Trophoblast cell (in vitro differentiated cells and primary cell): ENCODE measurements around the gene CDK13.
"Not testable (repeated sequence)": the region's sequence is repeated elsewhere in the genome, so short reads cannot be mapped to it uniquely, and the experiment has no call there.

ENCODE experiments used
- DNase-seq, 2 donors: peaks; one replicate each; pipeline ENCODE4 v3.0.0-alpha.2; 2016
- H2AFZ ChIP-seq: 2 replicates; pipeline ENCODE4 v1.6.1; 2013; ENCODE audit warnings: low read length, moderate library complexity, mild to moderate bottlenecking; ENCODE audit not compliant: insufficient read depth, poor library complexity
- H2AK5ac ChIP-seq: 2 replicates; pipeline ENCODE4 v1.6.1; 2013; ENCODE audit warnings: mild to moderate bottlenecking, low read length
- H2BK120ac ChIP-seq: 2 replicates; pipeline ENCODE4 v1.6.1; 2013; ENCODE audit warnings: low read length, mild to moderate bottlenecking, moderate library complexity; ENCODE audit not compliant: insufficient read depth, poor library complexity
- H2BK12ac ChIP-seq: 2 replicates; pipeline ENCODE4 v1.6.1; 2013; ENCODE audit warnings: mild to moderate bottlenecking, low read length, moderate library complexity
- H2BK5ac ChIP-seq: 2 replicates; pipeline ENCODE4 v1.6.1; 2013; ENCODE audit warnings: low read length, low read depth, moderate library complexity, mild to moderate bottlenecking; ENCODE audit not compliant: poor library complexity
- H3K14ac ChIP-seq: 2 replicates; pipeline ENCODE4 v1.6.1; 2013; ENCODE audit warnings: mild to moderate bottlenecking, low read length
- H3K18ac ChIP-seq: 2 replicates; pipeline ENCODE4 v1.6.1; 2013; ENCODE audit warnings: mild to moderate bottlenecking, low read length
- H3K23ac ChIP-seq: 2 replicates; pipeline ENCODE4 v1.6.1; 2013; ENCODE audit warnings: low read length
- H3K27ac ChIP-seq: 2 replicates; pipeline ENCODE4 v1.5.1; 2013; ENCODE audit warnings: low read depth, mild to moderate bottlenecking, inconsistent platforms, low read length, moderate library complexity
- H3K27me3 ChIP-seq: 2 replicates; pipeline ENCODE4 v1.6.1; 2013; ENCODE audit warnings: inconsistent platforms, mild to moderate bottlenecking, low read length, moderate library complexity; ENCODE audit not compliant: insufficient read depth
- H3K36me3 ChIP-seq, 2 experiments: 1 replicate in 1 of 2; 2 replicates in 1 of 2; pipeline ENCODE4 v1.6.1; 2013; ENCODE audit warnings: low read length in 2 of 2, mild to moderate bottlenecking in 2 of 2, moderate library complexity in 1 of 2; ENCODE audit not compliant: insufficient read depth in 2 of 2, control insufficient read depth in 1 of 2
- H3K4ac ChIP-seq: 2 replicates; pipeline ENCODE4 v1.6.1; 2013; ENCODE audit warnings: low read depth, mild to moderate bottlenecking, low read length, moderate library complexity
- H3K4me1 ChIP-seq, 2 experiments: 1 replicate in 1 of 2; 2 replicates in 1 of 2; pipeline ENCODE4 v1.6.1; 2013; ENCODE audit warnings: low read length in 2 of 2, mild to moderate bottlenecking in 2 of 2, moderate library complexity in 1 of 2; ENCODE audit not compliant: insufficient read depth in 2 of 2, control insufficient read depth in 1 of 2
- H3K4me2 ChIP-seq: 2 replicates; pipeline ENCODE4 v1.6.1; 2013; ENCODE audit warnings: inconsistent platforms, mild to moderate bottlenecking, low read length, moderate library complexity
- H3K4me3 ChIP-seq: 2 replicates; pipeline ENCODE4 v1.5.1; 2013; ENCODE audit warnings: mild to moderate bottlenecking, low read depth, low read length, inconsistent platforms
- H3K79me1 ChIP-seq: one replicate; pipeline ENCODE4 v1.6.1; 2013; ENCODE audit warnings: low read length
- H3K79me2 ChIP-seq: 2 replicates; pipeline ENCODE4 v1.6.1; 2013; ENCODE audit warnings: low read length, mild to moderate bottlenecking; ENCODE audit not compliant: control insufficient read depth, insufficient read depth, poor library complexity
- H3K9ac ChIP-seq: 2 replicates; pipeline ENCODE4 v1.6.1; 2013; ENCODE audit warnings: mild to moderate bottlenecking, low read length
- H3K9me3 ChIP-seq: 2 replicates; pipeline ENCODE4 v1.6.1; 2013; ENCODE audit warnings: low read depth, mild to moderate bottlenecking, control low read depth, inconsistent platforms, low read length; ENCODE audit not compliant: insufficient read depth
- H4K12ac ChIP-seq: 2 replicates; pipeline ENCODE4 v1.6.1; 2013; ENCODE audit warnings: low read depth, mild to moderate bottlenecking, low read length, moderate library complexity
- H4K8ac ChIP-seq: 2 replicates; pipeline ENCODE4 v1.6.1; 2013; ENCODE audit warnings: low read depth, mild to moderate bottlenecking, low read length, moderate library complexity
- H4K91ac ChIP-seq: one replicate; pipeline ENCODE4 v1.6.1; 2013; ENCODE audit warnings: low read depth, mild to moderate bottlenecking, low read length, moderate library complexity
- WGBS: extraction: QIAGEN DNeasy Blood & Tissue Kit; methylation state at CpG from one replicate; pipeline ENCODE4 v1.1.7; 2013; ENCODE audit warnings: missing lambda C conversion rate; ENCODE audit not compliant: insufficient read length, insufficient coverage; ENCODE audit errors: extremely low coverage; 5-methylcytosine and 5-hydroxymethylcytosine counted together

Gene CDK13

DNA sequence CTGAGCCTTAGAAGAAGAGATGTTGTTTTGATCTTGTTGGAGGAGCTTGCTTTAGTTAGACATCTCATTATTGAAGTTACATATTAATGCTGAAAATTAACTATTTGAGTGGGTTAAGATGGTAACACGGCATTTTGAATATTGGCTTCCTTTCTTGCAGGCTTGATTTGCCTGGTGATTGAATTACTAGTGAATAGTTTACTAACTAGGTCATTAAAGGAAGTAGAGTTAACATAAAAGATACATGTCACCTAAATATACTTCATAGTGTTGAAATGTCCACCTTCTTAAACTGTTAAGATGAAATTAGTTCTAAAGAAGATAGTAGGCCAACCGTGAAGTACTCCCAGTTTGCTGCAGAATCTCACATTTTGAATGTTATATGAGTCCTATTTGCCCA, 165.9 kb downstream of the CDK13 start:
- no peak overlapping the region for H3K23ac ChIP-seq
- no peak overlapping the region for H3K27ac ChIP-seq
- H4K91ac ChIP-seq, result no peak overlapping the region
- H3K79me2 ChIP-seq, result no peaks in the 10 kb centered on the region
- H3K27me3 ChIP-seq, result no peaks in the 10 kb centered on the region
- no peak overlapping the region for H3K4me2 ChIP-seq
- H3K18ac ChIP-seq, result no peak overlapping the region
- H3K79me1 ChIP-seq, result no peaks in the 10 kb centered on the region
- H2AK5ac ChIP-seq, result no peak overlapping the region
- H3K4ac ChIP-seq, result no peak overlapping the region
- H3K14ac ChIP-seq, result no peak overlapping the region
- no peak for DNase-seq
- H3K9me3 ChIP-seq, result no peaks in the 10 kb centered on the region
- H4K8ac ChIP-seq, result no peak overlapping the region
- H3K9ac ChIP-seq, result no peak overlapping the region
- WGBS, result no CpG with 5 or more reads among the region's 2 CpGs
- no peak overlapping the region for H2BK12ac ChIP-seq
- no peak overlapping the region for H2AFZ ChIP-seq
- no peak overlapping the region for H2BK120ac ChIP-seq
- H2BK5ac ChIP-seq, result no peak overlapping the region
- H3K36me3 ChIP-seq, result no peaks in the 10 kb centered on the region
- H4K12ac ChIP-seq, result no peak overlapping the region
- H3K4me3 ChIP-seq, result no peak overlapping the region
- H3K4me1 ChIP-seq, result peaks cover 0 to 2% of the 10 kb centered on the region in 2 experiments

DNA sequence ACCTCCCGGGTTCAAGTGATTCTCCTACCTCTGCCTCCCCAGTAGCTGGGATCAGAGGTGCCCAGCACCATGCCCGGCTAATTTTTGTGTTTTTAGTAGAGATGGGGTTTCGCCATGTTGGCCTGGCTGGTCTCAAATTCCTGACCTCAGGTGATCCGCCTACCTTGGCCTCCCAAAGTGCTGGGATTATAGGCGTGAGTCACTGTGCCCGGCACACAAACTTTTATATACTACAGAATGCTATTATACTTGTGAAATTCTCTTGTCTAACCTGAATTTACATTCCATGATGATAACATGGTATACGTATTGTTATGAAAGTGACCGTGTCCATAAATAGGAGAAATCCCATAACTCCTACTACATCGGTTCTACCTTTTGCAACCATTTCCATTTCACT, 167.1 kb downstream of the CDK13 start:
- H3K4ac ChIP-seq, H2AK5ac ChIP-seq, H3K27me3 ChIP-seq, H3K14ac ChIP-seq, H2BK120ac ChIP-seq, H4K91ac ChIP-seq, H3K79me1 ChIP-seq, H3K4me1 ChIP-seq, H3K18ac ChIP-seq, H3K9ac ChIP-seq, H3K4me3 ChIP-seq, H3K4me2 ChIP-seq, H3K9me3 ChIP-seq, H2AFZ ChIP-seq, H3K79me2 ChIP-seq, H2BK12ac ChIP-seq, H3K23ac ChIP-seq, H4K8ac ChIP-seq, H2BK5ac ChIP-seq, H3K36me3 ChIP-seq, H3K27ac ChIP-seq, H4K12ac ChIP-seq: not testable (repeated sequence)
- peak; percentile 70 to 87 for DNase-seq
- no CpG with 5 or more reads among the region's 9 CpGs for WGBS

DNA sequence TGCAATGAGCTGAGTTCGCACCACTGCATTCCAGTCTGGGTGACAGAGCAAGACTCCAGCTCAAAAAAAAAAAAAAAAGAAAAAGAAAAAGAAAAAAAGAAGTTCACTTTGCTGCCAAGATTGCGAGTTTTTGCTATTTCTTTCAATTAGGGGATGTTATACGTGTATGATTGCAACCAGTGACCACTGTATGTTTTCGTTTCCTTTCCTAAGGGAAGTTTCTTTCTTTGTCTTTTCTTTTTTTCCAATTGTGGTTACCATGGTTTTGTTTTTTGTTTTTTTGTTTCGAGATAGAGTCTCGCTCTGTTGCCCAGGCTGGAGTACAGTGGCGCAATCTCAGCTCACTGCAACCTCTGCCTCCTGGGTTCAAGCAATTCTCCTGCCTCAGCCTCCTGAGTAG, 168.1 kb downstream of the CDK13 start:
- DNase-seq, result peak; percentile 23 to 77
- not testable (repeated sequence) for H3K79me1 ChIP-seq, H4K12ac ChIP-seq, H3K23ac ChIP-seq, H3K27me3 ChIP-seq, H2AFZ ChIP-seq, H2AK5ac ChIP-seq, H2BK120ac ChIP-seq, H3K4me2 ChIP-seq, H3K9me3 ChIP-seq, H3K18ac ChIP-seq, H3K36me3 ChIP-seq, H3K9ac ChIP-seq, H3K14ac ChIP-seq, H3K4me3 ChIP-seq, H4K8ac ChIP-seq, H3K27ac ChIP-seq, H4K91ac ChIP-seq, H3K4me1 ChIP-seq, H2BK12ac ChIP-seq, H3K79me2 ChIP-seq, H3K4ac ChIP-seq, H2BK5ac ChIP-seq
- WGBS, result no CpG with 5 or more reads among the region's 7 CpGs

DNA sequence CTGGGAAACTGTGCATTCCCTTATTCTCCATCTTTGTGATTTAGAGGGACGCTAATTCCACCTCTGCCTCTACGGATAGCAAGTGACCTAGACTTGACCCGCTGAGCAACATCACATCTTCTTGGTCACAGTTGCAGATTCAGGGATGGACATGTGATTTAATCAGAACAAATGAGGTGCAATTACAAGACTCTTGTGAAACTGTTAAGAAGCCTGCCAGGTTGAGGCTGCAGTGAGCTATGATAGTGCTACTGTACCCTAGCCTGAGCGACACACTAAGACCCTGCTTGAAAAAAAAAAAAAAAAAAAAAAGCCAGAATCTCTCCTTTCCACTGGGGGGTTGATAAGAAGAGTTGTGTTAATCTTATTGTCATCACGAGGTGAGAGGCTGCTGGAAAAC, 170.0 kb downstream of the CDK13 start:
- Histone ChIP-seq H4K8ac (no peak overlapping the region), H3K4me3 (no peak overlapping the region), H3K36me3 (no peaks in the 10 kb centered on the region), H3K23ac (no peak overlapping the region), H3K27ac (no peak overlapping the region), H2AFZ (no peak overlapping the region), H4K12ac (no peak overlapping the region), H3K14ac (no peak overlapping the region), H3K9ac (no peak overlapping the region), H4K91ac (no peak overlapping the region), H2AK5ac (no peak overlapping the region), H3K18ac (no peak overlapping the region), H3K9me3 (no peaks in the 10 kb centered on the region), H3K4ac (no peak overlapping the region), H3K27me3 (no peaks in the 10 kb centered on the region), H2BK5ac (no peak overlapping the region), H3K4me2 (no peak overlapping the region), H3K4me1 (peaks cover 0 to 2% of the 10 kb centered on the region in 2 experiments), H3K79me1 (no peaks in the 10 kb centered on the region), H3K79me2 (no peaks in the 10 kb centered on the region), H2BK120ac (no peak overlapping the region), H2BK12ac (no peak overlapping the region)
- no peak for DNase-seq
- WGBS, result no CpG with 5 or more reads among the region's 5 CpGs
